ENCODE results near the gene TACR2.

Gene TACR2

GRCh38 chr10:69385454-69386350 is 31.0 kb downstream of the TACR2 start:
- TF ChIP-seq, protein P1, sequence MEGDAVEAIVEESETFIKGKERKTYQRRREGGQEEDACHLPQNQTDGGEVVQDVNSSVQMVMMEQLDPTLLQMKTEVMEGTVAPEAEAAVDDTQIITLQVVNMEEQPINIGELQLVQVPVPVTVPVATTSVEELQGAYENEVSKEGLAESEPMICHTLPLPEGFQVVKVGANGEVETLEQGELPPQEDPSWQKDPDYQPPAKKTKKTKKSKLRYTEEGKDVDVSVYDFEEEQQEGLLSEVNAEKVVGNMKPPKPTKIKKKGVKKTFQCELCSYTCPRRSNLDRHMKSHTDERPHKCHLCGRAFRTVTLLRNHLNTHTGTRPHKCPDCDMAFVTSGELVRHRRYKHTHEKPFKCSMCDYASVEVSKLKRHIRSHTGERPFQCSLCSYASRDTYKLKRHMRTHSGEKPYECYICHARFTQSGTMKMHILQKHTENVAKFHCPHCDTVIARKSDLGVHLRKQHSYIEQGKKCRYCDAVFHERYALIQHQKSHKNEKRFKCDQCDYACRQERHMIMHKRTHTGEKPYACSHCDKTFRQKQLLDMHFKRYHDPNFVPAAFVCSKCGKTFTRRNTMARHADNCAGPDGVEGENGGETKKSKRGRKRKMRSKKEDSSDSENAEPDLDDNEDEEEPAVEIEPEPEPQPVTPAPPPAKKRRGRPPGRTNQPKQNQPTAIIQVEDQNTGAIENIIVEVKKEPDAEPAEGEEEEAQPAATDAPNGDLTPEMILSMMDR (conservative IDR thresholded peaks at IDR 0.05; ENCODE audit: low read depth, low read length) = no peak
- no peak overlapping the region for H3K4me3 ChIP-seq (ENCODE audit: low read depth, low read length)
- DNase-seq (ENCODE audit: low read depth) = no peak

- H3K4me3 ChIP-seq (ENCODE audit: low read depth, low read length) = no peak overlapping the region
- no peak for DNase-seq (ENCODE audit: low read depth)
- TF ChIP-seq, protein P1 (conservative IDR thresholded peaks at IDR 0.05; ENCODE audit: low read depth, low read length) = no peak
These were observed 32.4 kb downstream of the TACR2 start for GRCh38 chr10:69384320-69384719.

GRCh38 chr10:69383558-69383957 is 33.2 kb downstream of the TACR2 start:
- H3K4me3 ChIP-seq (ENCODE audit: low read depth, low read length) = no peak overlapping the region
- peak; percentile 74 for DNase-seq (ENCODE audit: low read depth)
- TF ChIP-seq, protein P1 (conservative IDR thresholded peaks at IDR 0.05; ENCODE audit: low read depth, low read length) = peak; percentile 42

GRCh38 chr10:69382382-69383117 is 34.2 kb downstream of the TACR2 start:
- TF ChIP-seq, protein P1 (conservative IDR thresholded peaks at IDR 0.05; ENCODE audit: low read depth, low read length) = no peak
- no peak overlapping the region for H3K4me3 ChIP-seq (ENCODE audit: low read depth, low read length)
- DNase-seq (ENCODE audit: low read depth) = peak; percentile 69

GRCh38 chr10:69379800-69380199 is 36.9 kb downstream of the TACR2 start:
- TF ChIP-seq, protein P1 (conservative IDR thresholded peaks at IDR 0.05; ENCODE audit: low read depth, low read length) = no peak
- no peak for DNase-seq (ENCODE audit: low read depth)
- H3K4me3 ChIP-seq (ENCODE audit: low read depth, low read length) = no peak overlapping the region

DNA sequence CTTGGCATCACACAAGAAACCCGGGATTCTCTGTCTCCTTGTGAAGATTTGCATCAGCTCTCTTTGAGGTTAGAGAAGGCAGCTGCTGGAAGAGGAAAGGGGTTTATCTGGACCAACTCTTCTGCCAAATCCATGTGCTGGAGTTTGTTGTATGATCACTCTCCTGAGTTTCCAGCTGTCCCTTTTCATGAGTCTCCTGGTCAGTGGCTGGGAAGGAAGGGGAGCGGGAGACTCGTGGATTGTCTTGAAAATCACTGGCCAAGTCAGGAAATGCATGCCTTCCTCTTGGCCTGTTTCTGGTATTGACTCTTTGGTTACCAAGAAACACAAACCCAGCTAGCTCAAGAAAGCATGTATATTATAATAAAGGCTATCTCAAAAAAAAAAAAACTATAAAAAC is 38.8 kb downstream of the TACR2 start:
- TF ChIP-seq, protein P1 (conservative IDR thresholded peaks at IDR 0.05; ENCODE audit: low read depth, low read length) = no peak
- H3K4me3 ChIP-seq (ENCODE audit: low read depth, low read length) = no peak overlapping the region
- DNase-seq (ENCODE audit: low read depth) = no peak

All from choroid plexus epithelial cell (primary cell).